GM19397 (cell line): ENCODE data around the gene GRIK5.
A peak's percentile ranks its signal among the peaks of the same experiment; 100 is the strongest.
"Not testable (repeated sequence)": the region's sequence is repeated elsewhere in the genome, so short reads cannot be mapped to it uniquely, and the experiment has no call there.

Source experiments
- ATAC-seq: cut with Tn5 transposase; IDR thresholded peaks from one replicate; pipeline ENCODE4 v1.9.1; 2021; ENCODE audit warnings: mild to moderate bottlenecking, moderate library complexity; ENCODE audit not compliant: unreplicated experiment

Gene GRIK5, protein sequence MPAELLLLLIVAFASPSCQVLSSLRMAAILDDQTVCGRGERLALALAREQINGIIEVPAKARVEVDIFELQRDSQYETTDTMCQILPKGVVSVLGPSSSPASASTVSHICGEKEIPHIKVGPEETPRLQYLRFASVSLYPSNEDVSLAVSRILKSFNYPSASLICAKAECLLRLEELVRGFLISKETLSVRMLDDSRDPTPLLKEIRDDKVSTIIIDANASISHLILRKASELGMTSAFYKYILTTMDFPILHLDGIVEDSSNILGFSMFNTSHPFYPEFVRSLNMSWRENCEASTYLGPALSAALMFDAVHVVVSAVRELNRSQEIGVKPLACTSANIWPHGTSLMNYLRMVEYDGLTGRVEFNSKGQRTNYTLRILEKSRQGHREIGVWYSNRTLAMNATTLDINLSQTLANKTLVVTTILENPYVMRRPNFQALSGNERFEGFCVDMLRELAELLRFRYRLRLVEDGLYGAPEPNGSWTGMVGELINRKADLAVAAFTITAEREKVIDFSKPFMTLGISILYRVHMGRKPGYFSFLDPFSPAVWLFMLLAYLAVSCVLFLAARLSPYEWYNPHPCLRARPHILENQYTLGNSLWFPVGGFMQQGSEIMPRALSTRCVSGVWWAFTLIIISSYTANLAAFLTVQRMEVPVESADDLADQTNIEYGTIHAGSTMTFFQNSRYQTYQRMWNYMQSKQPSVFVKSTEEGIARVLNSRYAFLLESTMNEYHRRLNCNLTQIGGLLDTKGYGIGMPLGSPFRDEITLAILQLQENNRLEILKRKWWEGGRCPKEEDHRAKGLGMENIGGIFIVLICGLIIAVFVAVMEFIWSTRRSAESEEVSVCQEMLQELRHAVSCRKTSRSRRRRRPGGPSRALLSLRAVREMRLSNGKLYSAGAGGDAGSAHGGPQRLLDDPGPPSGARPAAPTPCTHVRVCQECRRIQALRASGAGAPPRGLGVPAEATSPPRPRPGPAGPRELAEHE

DNA sequence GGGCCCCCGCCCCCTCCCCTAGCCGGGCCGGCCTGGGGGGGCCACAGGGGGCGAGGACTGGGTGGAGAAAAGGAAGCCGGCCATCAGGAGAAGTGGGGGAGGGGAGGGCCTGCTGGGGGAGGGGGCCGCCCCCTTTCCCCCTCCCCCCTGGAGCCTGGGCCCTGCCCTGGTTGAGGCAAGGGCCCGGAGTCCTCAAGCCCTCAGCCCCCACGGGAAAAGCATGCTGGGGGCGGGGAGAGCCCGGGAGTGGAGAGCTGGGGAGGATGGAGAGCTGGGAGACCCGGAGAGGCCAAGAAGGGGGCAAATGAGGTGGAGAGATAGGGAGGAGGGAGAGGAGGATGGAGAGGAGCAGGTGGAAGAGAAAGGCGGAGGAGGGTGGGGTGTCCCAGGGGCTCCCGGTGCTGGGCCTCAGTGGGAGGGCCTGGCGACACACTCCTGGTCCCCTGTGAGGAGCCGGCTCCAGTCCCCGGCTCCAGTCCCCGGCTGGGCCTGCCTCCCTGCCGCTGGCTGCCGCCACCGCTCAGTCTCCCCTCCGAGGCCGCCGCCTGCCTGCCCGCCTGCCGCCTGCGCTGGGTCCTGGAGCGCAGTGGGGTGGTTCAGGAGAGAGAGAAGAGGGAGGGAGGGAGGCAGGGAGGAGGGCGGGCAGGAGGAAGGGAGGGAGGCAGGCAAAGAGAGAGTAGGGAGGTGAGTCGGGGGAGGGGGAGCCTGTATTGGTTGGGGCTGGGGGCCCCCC lies at the start of gene GRIK5:
TSS of gene GRIK5 (minus strand) at position 588 of the 733 bp plus-strand sequence. CDS start 4,436 bp downstream, outside the sequence.
- no peak for ATAC-seq

DNA sequence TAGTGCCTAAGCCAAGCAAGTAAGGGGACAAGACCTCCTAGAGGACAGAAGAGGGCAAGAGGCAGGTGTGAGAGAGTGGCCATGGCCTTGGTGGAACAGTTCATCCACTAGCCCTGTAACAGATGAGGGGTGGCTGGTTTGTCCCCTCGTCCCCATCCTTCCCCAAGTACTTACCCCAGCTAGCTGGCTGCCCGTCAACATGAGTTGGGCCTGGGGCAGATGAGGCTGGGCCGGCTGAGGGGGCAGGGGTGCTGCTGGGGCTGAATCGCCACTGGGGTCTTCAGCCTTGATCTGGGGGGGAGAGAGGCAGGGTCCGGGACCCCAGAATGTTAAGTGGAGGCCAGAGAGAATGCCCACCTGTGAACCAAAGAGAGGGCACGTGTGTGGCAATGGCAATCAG lies 47.1 kb upstream of the GRIK5 start:
- ATAC-seq, result no peak

DNA sequence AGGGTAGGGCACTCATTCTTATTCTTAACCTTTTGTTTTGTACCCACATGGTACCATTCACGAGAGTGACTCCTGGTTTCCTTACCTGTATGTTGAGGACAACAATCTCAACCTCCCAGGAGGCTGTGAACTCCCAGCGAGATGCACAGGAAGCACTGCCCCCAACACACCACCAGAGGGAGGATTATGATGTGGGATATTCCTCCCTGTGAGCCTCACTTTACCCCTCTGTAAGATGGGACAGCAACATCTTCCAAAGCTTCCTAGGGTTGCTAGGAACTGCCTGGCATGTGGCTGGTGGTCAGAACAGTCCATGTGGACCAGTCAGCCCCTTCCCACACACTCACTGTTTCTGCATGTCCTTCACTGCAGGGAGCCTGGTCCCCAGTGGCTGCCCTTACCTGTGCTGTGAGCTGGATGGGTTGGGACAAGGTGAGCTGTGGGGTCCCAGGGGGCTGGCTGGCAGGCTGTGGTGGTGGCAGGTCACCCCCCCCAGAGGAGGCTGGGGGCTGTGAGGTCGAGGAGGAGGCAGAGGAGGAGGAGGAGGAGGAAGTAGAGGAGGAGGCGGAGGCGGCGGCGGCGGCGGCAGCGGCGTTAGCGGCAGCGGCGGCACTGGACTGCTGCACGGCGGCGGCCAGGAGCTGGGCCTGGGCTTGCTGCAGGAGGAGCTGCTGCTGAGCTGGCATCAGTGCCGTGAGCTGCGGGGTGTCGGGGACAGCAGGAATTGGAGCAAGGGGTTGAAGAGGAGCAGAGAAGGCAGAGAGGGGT lies 46.5 kb upstream of the GRIK5 start:
- ATAC-seq, result no peak

DNA sequence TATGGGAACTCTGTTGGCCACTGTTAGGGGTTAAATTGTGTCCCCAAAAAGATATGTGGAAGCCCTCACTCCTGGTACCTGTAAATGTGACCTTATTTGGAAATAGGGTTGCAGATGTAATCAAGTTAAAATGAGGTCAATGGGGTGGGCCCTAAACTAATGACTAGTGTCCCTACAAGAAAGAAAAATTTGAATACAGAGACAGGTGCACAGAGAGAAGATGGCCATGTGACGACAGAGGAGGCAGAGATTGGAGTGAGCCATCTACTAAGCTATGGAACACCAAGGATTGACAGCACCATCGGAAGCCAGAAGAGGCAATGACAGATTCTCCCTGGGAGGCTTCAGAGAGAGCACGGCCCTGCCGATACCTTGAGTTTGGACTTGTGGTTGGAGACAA lies 45.7 kb upstream of the GRIK5 start:
- ATAC-seq, result no peak

DNA sequence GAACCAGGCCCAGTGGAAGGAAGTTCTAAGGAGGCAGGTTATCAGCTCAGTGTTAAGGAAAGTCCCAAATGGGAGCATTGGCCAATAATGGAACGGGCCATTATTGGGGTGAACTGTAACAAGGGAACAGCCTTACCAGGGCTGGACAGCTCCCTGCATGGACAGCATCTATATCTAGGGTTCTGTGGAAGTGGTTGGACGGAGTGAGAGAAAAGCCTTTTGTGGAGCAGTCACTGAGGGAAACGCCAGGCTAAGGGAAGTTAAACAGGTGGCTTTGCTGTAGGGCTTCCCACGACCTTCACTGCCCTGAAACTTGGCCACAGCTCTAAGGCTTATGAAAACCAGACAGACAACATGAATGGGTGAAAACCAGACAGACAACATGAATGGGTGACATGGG lies 45.2 kb upstream of the GRIK5 start:
- no peak for ATAC-seq

DNA sequence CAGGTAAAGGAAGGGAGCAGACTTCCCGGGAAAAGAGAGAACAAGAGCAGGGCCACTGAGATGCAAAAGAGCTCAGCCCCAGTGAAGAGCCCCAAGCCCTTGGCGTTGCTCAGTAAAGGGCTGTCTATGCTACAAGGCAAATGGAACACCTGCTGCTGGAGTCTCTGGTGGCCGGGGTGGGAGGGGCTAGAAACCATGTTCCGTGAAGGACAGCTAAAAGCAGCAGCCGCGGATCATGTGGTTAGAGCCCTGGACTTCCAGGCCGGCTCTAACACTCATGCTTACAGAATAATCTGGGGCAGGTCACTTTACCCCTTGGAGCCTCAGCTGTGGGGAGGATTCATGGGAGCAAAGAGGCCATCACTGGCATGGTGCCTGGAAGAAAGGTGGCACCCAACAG lies 44.4 kb upstream of the GRIK5 start:
- peak; percentile 66 for ATAC-seq

DNA sequence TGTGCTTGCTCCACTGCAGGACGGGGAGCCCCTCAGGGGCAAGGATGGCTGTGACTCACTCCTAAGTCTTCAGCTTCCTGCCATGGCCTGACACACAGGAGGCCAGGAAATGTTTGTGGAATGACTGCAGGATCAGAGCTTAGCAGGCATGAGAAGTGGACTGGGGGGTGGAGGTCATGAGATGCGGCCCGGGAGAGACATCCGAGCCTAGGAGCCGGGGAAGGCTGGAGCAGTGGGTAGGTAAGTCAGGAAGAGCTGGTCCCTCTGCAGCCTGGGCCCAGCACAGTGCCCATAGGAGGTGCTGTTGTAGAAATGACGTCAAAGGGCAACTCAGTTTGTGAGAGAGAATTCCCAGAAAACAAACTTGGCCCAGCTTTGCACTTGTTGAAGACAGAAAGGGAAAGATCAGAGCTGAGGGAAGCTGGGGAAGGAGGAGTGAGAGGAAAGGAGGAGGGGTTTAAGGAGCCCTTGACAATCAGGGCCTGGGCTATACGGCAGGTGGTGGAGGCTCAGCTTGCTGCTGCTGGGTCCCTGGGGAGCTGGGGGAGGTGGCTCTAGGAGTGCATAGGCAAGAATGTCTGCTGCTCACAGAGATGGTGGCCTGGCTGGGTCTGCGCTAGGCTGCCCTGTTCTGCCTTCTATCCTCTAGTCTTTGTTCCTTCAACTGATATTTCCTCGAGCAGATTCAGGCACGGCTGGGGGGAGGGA lies 43.8 kb upstream of the GRIK5 start:
- peak; percentile 58 for ATAC-seq

DNA sequence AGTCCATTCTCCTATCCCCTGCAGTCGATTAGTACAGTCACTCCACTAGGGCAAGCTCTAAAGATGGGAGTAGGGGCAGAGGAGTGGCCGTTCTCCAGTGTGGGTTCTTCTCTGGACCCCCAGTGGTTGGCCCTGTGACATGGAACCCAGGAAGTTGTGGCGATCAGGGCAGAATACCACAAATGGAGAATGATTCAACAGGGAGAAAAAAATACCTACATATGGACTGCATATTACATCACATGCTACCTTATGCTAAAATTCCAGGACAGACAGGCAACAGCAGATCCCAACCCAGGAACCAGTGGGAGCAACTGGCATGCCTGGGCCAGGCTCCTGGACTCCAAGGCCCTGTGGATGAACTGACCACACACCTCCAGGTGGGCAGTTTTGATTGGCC lies 41.8 kb upstream of the GRIK5 start:
- ATAC-seq, result no peak

DNA sequence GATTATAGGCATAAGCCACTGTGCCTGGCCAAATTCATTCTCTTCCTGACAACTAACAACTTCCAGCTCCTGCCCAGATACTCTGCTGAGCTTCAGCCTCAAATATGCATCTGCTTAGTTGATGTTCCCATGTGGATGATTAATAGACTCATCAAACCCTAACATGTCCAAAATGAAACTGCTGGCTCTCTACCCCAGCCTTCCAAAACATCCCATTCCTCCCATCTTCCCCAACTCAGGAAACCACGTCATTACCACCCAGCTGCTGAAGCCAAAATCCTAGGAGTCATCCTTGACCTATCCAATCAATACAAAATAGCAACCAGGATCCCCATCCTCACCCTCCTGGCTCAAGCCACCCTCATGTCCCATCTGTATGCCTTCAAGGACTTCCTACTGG lies 41.4 kb upstream of the GRIK5 start:
- ATAC-seq, result no peak

DNA sequence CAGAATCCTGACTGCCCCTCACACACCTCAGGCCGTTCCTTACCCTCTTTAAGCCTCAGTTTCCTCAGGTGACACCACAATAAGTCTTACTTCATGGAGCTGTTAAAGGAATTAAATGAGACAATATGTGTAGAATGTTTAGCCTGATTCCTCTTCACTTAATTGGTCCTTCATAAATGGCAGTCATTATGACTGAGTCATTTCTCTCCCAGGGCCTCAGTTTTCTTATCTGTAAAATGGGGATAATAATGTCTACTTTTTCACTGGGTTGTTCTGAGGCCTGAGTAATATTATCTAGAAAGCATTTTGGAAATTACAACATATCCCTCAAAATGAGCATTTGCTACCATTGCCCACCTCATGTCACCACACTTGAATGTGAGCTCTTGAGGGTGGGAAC lies 40.7 kb upstream of the GRIK5 start:
- ATAC-seq, result no peak

DNA sequence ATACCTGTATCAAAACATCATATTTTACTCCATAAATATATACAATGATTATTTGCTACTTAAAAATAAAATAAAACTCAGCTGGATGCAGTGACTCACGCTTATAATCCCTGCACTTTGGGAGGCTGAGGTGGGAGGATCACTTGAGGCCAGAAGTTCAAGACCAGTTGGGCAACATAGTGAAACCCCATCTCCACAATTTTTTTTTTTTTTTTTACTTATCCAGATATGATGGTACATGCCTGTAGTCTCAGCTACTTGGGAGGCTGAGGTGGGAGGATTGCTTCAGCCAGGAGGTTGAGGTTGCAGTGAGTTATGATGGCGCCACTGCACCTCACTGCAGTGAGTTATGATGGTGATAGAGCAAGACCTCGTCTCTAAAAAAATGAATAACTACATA lies 39.9 kb upstream of the GRIK5 start:
- no peak for ATAC-seq

DNA sequence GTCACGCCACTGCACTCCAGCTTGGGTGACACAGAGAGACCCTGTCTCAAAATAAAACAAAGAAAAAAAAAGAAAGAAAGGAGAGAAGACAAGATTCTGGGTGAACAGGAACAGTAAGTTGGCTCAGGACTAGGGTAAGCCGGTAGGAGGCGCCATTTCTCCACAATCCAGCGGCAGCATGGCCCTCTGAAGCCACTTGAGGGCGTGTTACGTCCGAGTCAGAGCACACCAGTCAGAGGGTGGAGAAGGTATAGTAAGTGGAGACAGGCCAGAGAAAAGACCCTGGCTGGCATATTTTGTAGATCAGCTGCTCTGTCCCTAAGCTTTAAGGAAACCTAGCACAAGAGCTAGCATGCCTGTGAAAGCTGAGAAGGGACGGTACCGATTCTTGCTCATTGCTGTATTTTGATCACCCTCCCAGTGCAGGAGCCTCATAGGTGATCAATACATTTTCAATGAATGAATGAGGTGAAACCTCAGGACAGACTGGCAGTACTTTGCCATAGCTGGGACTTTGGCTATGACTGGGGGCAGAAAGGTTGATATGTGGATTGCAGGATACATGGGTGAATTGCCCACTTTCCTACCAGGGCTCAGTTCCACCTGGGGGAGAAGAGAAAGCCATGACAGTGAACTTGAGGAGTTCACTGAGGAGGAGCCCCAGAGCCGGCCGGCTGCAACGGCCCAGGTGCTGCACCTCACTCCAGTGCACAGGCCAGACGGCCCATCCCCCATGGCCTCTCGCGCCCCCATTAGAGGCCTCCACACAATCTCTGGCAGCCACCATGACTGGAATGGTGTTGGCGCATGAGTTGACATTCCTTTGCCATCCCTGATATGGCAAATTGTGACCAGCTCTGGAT lies 38.8 kb upstream of the GRIK5 start:
- ATAC-seq, result peak; percentile 66

DNA sequence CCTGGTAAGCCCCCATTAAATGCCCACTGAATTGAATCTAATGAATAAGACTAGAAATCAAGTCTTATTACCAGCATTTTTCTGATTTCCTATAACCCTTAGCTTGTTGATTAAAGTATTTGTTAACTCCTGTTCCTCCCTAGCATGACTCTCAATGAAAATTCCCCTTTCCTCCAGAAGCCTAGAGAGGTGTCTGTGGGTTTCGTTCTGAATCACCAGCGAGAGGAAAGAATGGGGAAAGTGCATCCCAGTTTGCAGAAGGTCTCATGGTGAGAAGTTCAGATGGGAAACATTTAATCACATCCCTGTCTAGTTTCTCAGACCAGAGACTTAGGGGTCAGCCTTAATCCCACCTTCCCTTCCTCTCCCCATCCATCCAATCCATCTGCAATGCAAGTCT lies 35.4 kb upstream of the GRIK5 start:
- ATAC-seq, result no peak

DNA sequence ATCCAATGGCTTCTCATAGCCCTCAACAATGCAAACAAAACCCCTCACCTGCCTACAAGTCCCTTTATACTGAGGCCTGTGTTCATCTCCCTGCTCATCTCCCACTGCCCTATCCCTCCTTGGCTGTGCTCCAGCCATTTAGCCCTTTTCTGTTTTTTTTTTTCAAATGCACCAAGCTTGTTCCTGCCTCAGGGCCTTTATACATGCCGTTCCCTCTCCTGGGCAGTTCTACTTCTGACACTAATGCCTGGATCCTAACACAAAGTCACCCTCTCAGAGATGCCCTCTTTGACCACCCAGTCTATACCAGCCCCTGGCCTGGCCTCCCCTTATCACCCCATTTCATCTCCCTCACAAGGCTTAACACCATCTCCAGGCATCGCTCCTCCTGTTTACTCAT lies 32.9 kb upstream of the GRIK5 start:
- no peak for ATAC-seq

DNA sequence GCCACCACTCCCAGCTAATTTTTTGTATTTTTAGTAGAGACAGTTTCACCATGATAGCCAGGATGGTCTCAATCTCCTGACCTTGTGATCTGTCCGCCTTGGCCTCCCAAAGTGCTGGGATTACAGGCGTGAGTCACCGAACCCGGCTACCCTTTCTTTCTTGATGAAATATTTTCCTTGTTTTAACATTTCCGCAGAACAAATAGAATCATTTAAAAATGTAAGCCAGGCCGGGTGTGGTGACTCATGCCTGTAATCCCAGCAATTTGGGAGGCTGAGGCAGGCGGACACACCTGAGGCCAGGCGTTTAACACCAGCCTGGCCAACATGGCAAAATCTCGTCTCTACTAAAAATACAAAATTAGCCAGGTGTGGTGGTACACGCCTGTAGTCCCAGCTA lies 30.2 kb upstream of the GRIK5 start:
- not testable (repeated sequence) for ATAC-seq

DNA sequence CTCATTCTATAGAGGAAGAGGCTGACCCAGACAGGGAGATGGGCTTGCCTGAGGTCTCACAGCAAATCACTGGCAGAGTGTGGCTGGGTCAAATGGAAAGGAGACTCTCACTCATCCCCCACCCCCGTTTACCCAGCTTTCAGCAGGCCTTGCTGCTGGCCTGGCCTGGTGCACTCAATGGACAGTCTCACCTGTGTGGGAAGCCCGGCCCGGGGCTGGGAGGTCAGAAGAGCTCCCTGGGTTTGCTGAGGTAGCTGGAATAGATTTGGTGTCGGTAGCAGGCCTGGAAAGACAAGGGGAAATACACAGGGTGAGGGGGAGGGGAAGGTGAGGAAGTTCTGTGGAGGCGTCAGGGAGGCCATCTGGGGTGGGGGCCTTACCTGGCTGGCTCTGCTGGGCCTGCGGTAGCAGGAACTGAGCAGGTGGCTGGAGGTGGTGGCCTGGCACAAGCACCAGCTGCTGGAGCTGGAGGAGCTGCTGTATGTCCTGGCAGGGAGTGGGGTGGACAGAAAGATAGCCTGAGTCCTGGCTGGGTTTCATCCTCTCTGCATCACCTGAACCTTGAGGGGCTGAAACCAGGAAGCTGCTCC lies 29.4 kb upstream of the GRIK5 start:
- no peak for ATAC-seq

DNA sequence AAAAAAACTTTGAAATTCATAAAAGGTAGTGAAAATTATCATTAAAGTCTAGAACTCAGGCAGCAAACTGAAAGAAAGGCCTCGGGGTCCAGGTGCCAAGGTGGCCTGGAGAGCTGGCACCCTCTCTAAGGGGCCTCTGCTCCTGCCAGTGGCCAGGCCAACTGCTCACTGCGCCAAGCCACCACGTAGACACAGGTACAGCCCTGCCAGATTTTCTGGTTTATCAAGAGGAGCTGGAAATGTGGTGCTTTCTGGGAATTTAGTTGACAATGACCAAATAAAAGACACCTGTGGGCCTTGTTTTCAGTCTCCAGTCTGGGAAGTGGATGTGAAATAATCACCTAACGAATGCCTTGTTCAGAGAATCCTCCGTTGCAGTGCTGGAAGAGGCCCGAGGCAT lies 28.8 kb upstream of the GRIK5 start:
- no peak for ATAC-seq

DNA sequence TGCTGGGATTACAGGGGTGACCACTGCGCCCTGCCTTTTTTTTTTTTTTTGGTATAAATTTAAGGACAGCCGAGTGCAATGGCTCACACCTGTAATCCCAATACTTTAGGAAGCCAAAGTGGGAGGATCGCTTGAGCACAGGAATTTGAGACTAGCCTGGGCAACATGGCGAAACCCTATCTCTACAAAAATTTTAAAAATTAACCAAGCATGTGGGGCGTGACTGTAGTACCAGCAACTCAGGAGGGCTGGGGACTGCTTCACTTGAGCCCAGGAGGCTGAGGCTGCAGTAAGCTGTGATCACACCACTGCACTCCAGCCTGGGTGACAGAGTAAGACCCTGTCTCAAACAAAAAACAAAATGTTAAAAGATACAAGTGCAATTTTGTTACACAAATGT lies 27.5 kb upstream of the GRIK5 start:
- no peak for ATAC-seq
